GM12874 (cell line): Measurements from ENCODE around the gene TIFAB.

Experiments used
- TF ChIP-seq, protein P1 (sequence below): IDR thresholded peaks from 2 replicates; pipeline ENCODE4 v1.5.1; 2011; ENCODE audit warnings: low read depth, mild to moderate bottlenecking, control low read depth, low read length, moderate library complexity; ENCODE audit not compliant: insufficient read depth

The TIFAB gene

DNA sequence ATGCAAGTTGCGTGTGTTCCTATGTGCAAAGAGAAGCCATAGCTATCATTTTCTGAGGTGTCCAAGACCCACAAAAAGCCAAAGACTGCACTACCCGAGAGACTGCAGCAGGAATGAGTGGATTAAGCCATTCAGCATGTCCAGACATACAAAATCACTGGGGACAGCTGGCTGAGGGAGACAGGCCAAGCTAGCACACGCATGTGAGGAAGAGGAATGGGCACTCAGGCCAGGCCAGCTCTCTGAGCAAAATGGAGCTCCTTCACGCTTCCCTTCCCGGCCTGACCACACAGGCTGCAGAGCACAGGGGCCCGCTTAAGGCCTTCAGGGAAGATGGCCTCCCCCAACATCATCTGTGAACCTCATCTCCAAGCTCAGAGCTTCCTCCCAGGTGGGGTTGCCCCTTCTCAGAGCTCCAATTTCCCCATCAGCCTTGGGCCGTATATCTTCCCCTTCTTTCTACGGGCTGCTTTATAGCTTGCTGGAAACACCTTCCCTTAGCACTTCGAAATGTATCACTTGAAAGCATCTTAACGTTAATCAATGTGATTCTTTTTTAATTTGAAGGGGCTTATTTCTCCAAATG, 13.4 kb downstream of the TIFAB start:
- TF ChIP-seq, protein P1, sequence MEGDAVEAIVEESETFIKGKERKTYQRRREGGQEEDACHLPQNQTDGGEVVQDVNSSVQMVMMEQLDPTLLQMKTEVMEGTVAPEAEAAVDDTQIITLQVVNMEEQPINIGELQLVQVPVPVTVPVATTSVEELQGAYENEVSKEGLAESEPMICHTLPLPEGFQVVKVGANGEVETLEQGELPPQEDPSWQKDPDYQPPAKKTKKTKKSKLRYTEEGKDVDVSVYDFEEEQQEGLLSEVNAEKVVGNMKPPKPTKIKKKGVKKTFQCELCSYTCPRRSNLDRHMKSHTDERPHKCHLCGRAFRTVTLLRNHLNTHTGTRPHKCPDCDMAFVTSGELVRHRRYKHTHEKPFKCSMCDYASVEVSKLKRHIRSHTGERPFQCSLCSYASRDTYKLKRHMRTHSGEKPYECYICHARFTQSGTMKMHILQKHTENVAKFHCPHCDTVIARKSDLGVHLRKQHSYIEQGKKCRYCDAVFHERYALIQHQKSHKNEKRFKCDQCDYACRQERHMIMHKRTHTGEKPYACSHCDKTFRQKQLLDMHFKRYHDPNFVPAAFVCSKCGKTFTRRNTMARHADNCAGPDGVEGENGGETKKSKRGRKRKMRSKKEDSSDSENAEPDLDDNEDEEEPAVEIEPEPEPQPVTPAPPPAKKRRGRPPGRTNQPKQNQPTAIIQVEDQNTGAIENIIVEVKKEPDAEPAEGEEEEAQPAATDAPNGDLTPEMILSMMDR: no peak

DNA sequence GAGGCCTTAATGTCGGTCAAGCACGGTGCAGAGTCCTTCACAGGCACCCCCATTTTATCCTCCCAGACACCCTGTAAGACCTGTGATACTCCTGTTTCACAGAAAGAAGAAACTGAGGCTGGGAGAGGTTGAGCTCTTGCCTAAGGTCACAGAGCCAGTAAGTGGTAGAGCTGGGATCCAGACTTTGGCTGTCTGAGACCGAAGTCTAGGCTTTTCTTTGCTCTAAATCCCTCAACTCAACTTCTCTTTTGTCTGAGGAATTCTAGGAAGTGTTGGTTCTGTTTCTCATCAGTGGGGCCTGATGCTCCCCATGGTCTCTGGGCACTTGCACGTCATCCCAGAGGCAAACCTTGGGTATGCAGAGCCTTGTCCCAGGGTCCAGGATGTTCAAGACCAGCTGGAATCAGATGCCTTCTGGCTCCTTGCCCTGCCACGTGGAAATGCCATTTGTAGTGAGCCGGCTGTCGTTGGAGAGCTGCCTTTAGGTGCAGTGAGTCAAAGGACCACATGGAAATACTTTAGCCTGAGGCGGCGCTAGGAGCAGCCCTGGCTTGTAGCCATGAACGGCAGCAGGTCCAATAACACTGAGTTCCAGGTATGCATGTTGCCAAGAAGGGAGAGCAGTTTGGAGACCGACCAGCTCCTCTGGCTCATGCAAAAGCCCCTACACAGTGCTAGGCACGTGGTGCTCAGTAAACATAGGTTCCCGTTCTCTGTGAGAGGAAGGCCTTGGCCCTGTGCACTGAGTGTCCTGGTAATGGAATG, 14.2 kb downstream of the TIFAB start:
- TF ChIP-seq, protein P1: no peak

DNA sequence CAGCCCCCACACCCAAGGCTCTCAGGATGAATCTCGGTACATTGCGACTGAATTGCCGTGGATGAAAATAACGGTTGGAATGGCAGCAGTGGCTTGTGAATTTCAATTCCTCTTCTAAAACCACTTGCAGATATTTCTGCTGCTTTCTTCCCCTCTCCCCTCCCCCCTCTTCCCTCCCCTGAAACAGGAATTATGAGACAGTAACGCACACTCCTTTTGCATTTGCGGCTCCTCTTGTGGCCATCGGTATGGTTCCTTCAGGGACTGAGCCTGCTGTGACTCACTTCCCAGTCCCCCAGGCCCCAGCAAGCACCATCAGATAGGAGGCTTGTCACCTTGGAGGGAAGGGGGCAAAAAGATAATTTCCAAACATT, 14.7 kb downstream of the TIFAB start:
- TF ChIP-seq, protein P1: no peak

DNA sequence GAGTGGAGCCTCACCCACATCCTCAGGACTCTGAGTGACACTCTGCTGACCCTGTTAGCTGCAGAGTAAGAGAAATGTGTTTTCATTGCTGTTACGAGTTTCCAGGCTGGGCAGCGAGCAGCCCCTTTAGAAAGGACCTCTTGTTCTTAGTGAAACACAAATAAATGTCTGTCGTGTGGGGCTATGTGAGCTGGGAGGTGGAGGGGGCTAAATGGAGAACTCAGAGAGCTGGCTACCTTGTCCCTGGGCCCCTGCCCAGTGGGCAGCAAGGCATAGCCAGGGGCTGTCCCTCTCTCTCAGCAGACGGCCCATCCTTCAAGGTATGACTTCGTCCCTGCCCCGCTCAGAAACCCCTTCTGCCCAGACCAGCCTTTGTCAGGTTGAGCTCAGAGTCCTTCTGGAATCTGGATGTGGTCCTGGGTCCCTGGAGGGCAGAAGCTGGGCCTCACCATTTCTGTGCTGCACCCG, 15.2 kb downstream of the TIFAB start:
- TF ChIP-seq, protein P1: no peak

DNA sequence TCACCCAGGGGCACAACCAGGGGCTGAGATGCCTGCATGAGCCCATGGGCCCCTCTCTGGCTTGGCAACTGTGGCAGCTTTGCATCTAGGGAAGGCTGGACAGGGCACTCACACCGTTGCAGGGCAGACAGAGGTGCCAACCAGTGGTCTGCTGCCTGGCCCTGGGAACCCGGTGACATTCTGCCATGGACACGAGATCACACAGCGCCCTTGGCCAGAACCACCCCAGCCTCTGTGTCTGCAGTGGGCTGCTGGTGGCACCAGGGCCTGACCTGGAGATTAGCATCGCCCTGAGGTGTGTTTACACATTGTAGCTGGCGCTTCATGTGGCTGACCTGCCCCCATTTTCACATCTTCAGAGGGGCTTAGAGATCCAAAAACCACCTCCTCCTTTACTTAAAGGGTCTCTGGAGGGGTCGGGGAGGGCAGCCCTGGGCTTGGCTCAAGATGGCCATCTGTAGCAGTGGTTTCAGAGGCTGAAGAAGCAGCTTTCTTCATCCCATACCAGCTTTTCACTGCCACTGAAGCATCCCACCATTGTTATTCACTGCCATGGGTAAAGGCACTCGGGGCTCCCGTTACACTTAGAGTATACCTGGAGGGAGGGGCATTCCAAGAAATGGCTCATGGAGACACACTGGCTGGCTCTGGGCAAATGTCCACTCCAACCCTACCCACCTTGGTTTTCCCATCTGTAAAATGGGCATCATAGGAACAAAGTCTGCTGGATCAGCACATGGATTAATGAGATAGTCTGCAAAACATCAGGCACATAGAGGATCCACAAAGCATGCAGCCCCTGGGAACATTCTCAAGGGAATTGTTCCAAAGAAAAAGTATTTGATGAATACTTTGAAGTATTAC, 16.5 kb downstream of the TIFAB start:
- TF ChIP-seq, protein P1: no peak

DNA sequence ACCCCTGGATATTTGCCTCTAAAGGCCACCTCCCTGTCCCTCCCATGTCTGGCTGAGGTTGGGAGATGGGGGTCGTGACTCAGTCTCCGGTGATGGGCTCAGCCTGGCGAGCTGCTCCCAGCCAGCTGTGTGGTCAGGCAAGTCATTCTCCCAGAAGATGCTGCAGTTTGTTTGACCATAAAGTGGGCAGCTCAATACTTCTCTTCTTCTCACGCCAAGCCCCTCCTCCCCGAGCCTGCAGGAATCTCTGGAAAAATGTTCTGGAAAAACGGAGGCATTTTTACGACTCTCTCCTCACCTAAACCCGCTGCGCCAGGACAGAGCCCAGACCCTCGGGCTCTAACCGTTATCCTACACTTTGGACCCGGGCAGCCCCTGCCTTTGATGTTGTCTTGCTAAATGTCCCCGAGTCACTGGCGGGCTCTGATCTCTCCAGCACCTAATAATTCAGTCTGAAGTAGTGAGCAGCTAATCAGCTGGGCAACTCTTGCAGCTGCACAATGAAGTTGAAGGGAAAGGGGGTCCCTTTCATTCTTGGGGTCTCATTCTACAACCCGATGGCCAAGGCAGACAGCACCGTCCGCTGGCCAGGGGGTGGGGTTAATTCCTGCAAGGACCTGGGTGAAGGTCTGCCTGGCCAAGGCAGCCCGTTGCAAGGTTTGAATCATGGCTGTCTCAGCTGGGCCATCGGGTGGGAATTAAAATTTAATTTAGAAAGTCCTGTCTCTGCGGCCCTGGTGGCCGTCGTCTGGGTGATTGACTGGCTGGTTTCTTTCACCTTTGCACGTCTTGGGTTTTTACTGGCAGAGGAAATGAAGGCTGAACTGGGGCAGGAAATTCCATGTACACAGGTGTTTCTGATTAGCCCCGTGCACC, 17.3 kb downstream of the TIFAB start:
- TF ChIP-seq, protein P1: no peak
